ENCODE results near the gene REC8. TPM values are rescaled to one million over a fixed set of nuclear protein-coding genes. Genes with fewer than 3 reads are reported as not detected.

REC8 gene
- total RNA-seq, 1 experiment from 2014 or later: 6.5 TPM

GRCh38 chr14:24179961-24180796, 8.3 kb downstream of the REC8 start:
- intact Hi-C loops (cut with micrococcal nuclease; ENCODE audit: unreplicated experiment): no loop called here
- Histone ChIP-seq H4K20me1 (ENCODE audit: insufficient read depth) (no peaks in the 10 kb centered on the region; the same call in 1 of the 2 replicates), H3K4me1 (replicated peaks; ENCODE audit: insufficient read depth) (no peaks in the 10 kb centered on the region), H3K27ac (no peak overlapping the region), H3K4me2 (no peak overlapping the region), H3F3A (ENCODE audit: insufficient read depth, low read depth) (no peaks in the 10 kb centered on the region; the same call in 1 of the 2 replicates), H3K36me3 (ENCODE audit: low read depth) (no peaks in the 10 kb centered on the region), H3K9me2 (ENCODE audit: insufficient read depth) (no peaks in the 10 kb centered on the region), H2AFZ (no peak overlapping the region), H3K27me3 (ENCODE audit: insufficient read depth, low read depth) (no peaks in the 10 kb centered on the region), H3K79me2 (ENCODE audit: low read depth) (no peaks in the 10 kb centered on the region), H3K9me3 (ENCODE audit: insufficient read depth, low read depth) (no peaks in the 10 kb centered on the region), H3K4me3 (no peak overlapping the region)
- ChIA-PET CTCF (no interaction called here), POLR2A (ENCODE audit: unreplicated experiment) (no interaction called here)
- no TSS peak for BruUV-seq (replicated peaks)
- TF ChIP-seq CTCF (conservative IDR thresholded peaks at IDR 0.05) (no peak), EZH2 (IDR thresholded peaks at IDR 0.05; ENCODE audit: low read depth) (no peak)
- DNase-seq: no peak

- BruUV-seq (replicated peaks): no TSS peak
- no peak for TF ChIP-seq EZH2 (IDR thresholded peaks at IDR 0.05; ENCODE audit: low read depth)
- Histone ChIP-seq H3K9me2 (ENCODE audit: insufficient read depth) (no peaks in the 10 kb centered on the region), H3K27me3 (ENCODE audit: insufficient read depth, low read depth) (no peaks in the 10 kb centered on the region), H3K4me2 (no peak overlapping the region), H4K20me1 (ENCODE audit: insufficient read depth) (no peaks in the 10 kb centered on the region; the same call in 1 of the 2 replicates), H3K36me3 (ENCODE audit: low read depth) (no peaks in the 10 kb centered on the region), H3K27ac (no peak overlapping the region), H3K79me2 (ENCODE audit: low read depth) (no peaks in the 10 kb centered on the region), H3K4me3 (no peak overlapping the region), H2AFZ (no peak overlapping the region), H3F3A (ENCODE audit: insufficient read depth, low read depth) (no peaks in the 10 kb centered on the region; the same call in 1 of the 2 replicates), H3K4me1 (replicated peaks; ENCODE audit: insufficient read depth) (no peaks in the 10 kb centered on the region), H3K9me3 (ENCODE audit: insufficient read depth, low read depth) (no peaks in the 10 kb centered on the region)
- POLR2A ChIA-PET (ENCODE audit: unreplicated experiment): interaction anchor here (0.7 kb wide), 1 partner anchor 21 kb away, joined by 3 read pairs; no protein-coding TSS in a partner anchor
- CTCF ChIA-PET: no interaction called here
- no peak for DNase-seq
- intact Hi-C loops (cut with micrococcal nuclease; ENCODE audit: unreplicated experiment): no loop called here
These were observed 9.6 kb downstream of the REC8 start for GRCh38 chr14:24181371-24182077.

- intact Hi-C loops (cut with micrococcal nuclease; ENCODE audit: unreplicated experiment): no loop called here
- no peaks in the 10 kb centered on the region for H3F3A ChIP-seq (ENCODE audit: insufficient read depth, low read depth)
- H4K20me1 ChIP-seq (ENCODE audit: insufficient read depth): no peaks in the 10 kb centered on the region; the same call in 1 of the 2 replicates
- H3K79me2 ChIP-seq (ENCODE audit: low read depth): peaks cover 6% of the 10 kb centered on the region; the same call in 1 of the 2 replicates
- no peaks in the 10 kb centered on the region for H3K9me3 ChIP-seq (ENCODE audit: insufficient read depth, low read depth)
- CTCF ChIA-PET: no interaction called here
- POLR2A ChIA-PET (ENCODE audit: unreplicated experiment): no interaction called here
- no peak for TF ChIP-seq CTCF (conservative IDR thresholded peaks at IDR 0.05)
- no peaks in the 10 kb centered on the region for H3K36me3 ChIP-seq (ENCODE audit: low read depth)
- BruUV-seq (replicated peaks): no TSS peak
- H3K27me3 ChIP-seq (ENCODE audit: insufficient read depth, low read depth): no peaks in the 10 kb centered on the region
- no peak overlapping the region for H3K4me2 ChIP-seq
- no peak for DNase-seq
- no peak overlapping the region for H2AFZ ChIP-seq
- H3K4me3 ChIP-seq: no peak overlapping the region
- H3K4me1 ChIP-seq (replicated peaks; ENCODE audit: insufficient read depth): no peaks in the 10 kb centered on the region
- H3K9me2 ChIP-seq (ENCODE audit: insufficient read depth): no peaks in the 10 kb centered on the region
- no peak overlapping the region for H3K27ac ChIP-seq
These were observed 10.4 kb downstream of the REC8 start for GRCh38 chr14:24182110-24182882.
